Testis (tissue), 5 donors: ENCODE data around the gene OR51B5. TPM values are rescaled to one million over a fixed set of nuclear protein-coding genes. Genes with fewer than 3 reads are reported as not detected.

ENCODE experiments used
- DNase-seq: peaks from one replicate; pipeline ENCODE4 v3.0.0-alpha.2; 2019
- H3K27ac ChIP-seq, 2 donors: fragments of 200-600 bp; sonication (generic); one replicate each; pipeline ENCODE4 v1.5.1; 2019
- H3K27me3 ChIP-seq: fragments of 200-600 bp; sonication (generic); one replicate; pipeline ENCODE4 v1.5.1; 2019
- H3K36me3 ChIP-seq: fragments of 200-600 bp; sonication (generic); one replicate; pipeline ENCODE4 v1.5.1; 2017; ENCODE audit warnings: low read depth; ENCODE audit errors: missing control alignments
- H3K4me1 ChIP-seq: fragments of 200-600 bp; sonication (generic); one replicate; pipeline ENCODE4 v1.5.1; 2019
- H3K4me3 ChIP-seq, 2 donors: fragments of 200-600 bp; sonication (generic); one replicate each; pipeline ENCODE4 v1.5.1; 2017 to 2019
- H3K9me3 ChIP-seq: fragments of 200-600 bp; sonication (generic); one replicate; pipeline ENCODE4 v1.5.1; 2017
- CTCF ChIP-seq, 3 experiments: fragments of 450-650 bp in 2 of 3; fragments of 200-600 bp in 1 of 3; sonication (generic) in 1 of 3; IDR thresholded peaks; one replicate each; pipeline ENCODE4 v1.5.1; 2016 to 2019; ENCODE audit warnings: antibody characterized with exemption in 3 of 3, mild to moderate bottlenecking in 2 of 3, moderate library complexity in 1 of 3
- POLR2A ChIP-seq: fragments of 450-650 bp; IDR thresholded peaks from one replicate; pipeline ENCODE4 v1.6.1; 2017; ENCODE audit warnings: antibody characterized with exemption, mild to moderate bottlenecking, moderate library complexity
- WGBS, 2 donors: methylation state at CpG; one replicate each; pipeline ENCODE4 v1.1.5; 2018; 5-methylcytosine and 5-hydroxymethylcytosine counted together
- intact Hi-C: fragments of 100-400 bp; cut with DNase I; formaldehyde crosslinking; loops from one replicate; pipeline ENCODE4 v1.15.1; 2023; ENCODE audit warnings: low total_unique reads
- long read RNA-seq, 2 donors: transcript quantifications; one replicate each; lab custom pipeline, GENCODE V29; 2026
- polyA plus RNA-seq: library from polyadenylated mRNA; stranded (reverse); fragments of 350-450 nt; fragmentation: Illumina TruSeq; extraction: RNeasy Lipid Tissue Mini Kit (QIAGEN cat#74804); gene quantifications from one replicate; pipeline ENCODE4 v1.2.3, GENCODE V29; 2014; ENCODE audit warnings: low read depth, low replicate concordance; ENCODE audit not compliant: insufficient read depth
- total RNA-seq, 2 donors: library from RNA; depleted of rRNA; stranded (reverse); fragments of >200 nt; gene quantifications; one replicate each; pipeline ENCODE4 v1.2.3, GENCODE V29; 2016

OR51B5 gene
- total RNA-seq, result 1 to 10 TPM; 1.3 to 2.7 TPM
- polyA plus RNA-seq, result 0.78 TPM
- long read RNA-seq, donor 1, result 0 reads
- long read RNA-seq, donor 2, result 0 reads

- Histone ChIP-seq H3K4me3 (no peak within 1 kb of the TSS), H3K27me3 (no peaks in the 10 kb centered on the region), H3K36me3 (no peaks in the 10 kb centered on the region), H3K27ac (no peak within 1 kb of the TSS), H3K9me3 (no peaks in the 10 kb centered on the region), H3K4me1 (no peaks in the 10 kb centered on the region)
- no peak for DNase-seq
- intact Hi-C loops, result no loop called here
- TF ChIP-seq POLR2A, result no peak
- no peak for TF ChIP-seq CTCF (IDR thresholded peaks at IDR 0.05)
- WGBS, 2 donors, result 80 to 90% methylated on average over 6 of the region's 6 CpGs
Observed at GRCh38 chr11:5343474-5344335, at the start of gene OR51B5. Gene OR51B5 (minus strand): TSS chr11:5343524. CDS start chr11:5343524, 0 bp downstream.

GRCh38 chr11:5390210-5390609 lies 46.9 kb upstream of the OR51B5 start:
- Histone ChIP-seq H3K4me1 (no peaks in the 10 kb centered on the region), H3K9me3 (no peaks in the 10 kb centered on the region), H3K27ac (no peak overlapping the region), H3K36me3 (no peaks in the 10 kb centered on the region), H3K27me3 (no peaks in the 10 kb centered on the region), H3K4me3 (no peak overlapping the region)
- WGBS, 2 donors, result 66 to 79% methylated on average over 2 of the region's 2 CpGs
- DNase-seq, result no peak
- intact Hi-C loops, result no loop called here
- TF ChIP-seq CTCF (IDR thresholded peaks at IDR 0.05), result no peak
- no peak for TF ChIP-seq POLR2A

GRCh38 chr11:5384335-5384734 lies 41.0 kb upstream of the OR51B5 start:
- Histone ChIP-seq H3K4me1 (no peaks in the 10 kb centered on the region), H3K36me3 (no peaks in the 10 kb centered on the region), H3K4me3 (no peak overlapping the region), H3K9me3 (no peaks in the 10 kb centered on the region), H3K27me3 (no peaks in the 10 kb centered on the region), H3K27ac (no peak overlapping the region)
- intact Hi-C loops, result no loop called here
- TF ChIP-seq CTCF (IDR thresholded peaks at IDR 0.05), result no peak
- TF ChIP-seq POLR2A, result no peak
- DNase-seq, result no peak
- WGBS, 2 donors, result 86 to 93% methylated on average over 2 of the region's 2 CpGs

- no peak for DNase-seq
- Histone ChIP-seq H3K4me1 (no peaks in the 10 kb centered on the region), H3K4me3 (no peak within 1 kb of the TSS), H3K27me3 (no peaks in the 10 kb centered on the region), H3K27ac (no peak within 1 kb of the TSS), H3K9me3 (no peaks in the 10 kb centered on the region), H3K36me3 (no peaks in the 10 kb centered on the region)
- no peak for TF ChIP-seq POLR2A
- TF ChIP-seq CTCF (IDR thresholded peaks at IDR 0.05), result no peak
- intact Hi-C loops, result no loop called here
- 79 to 88% methylated on average over 1 of the region's 1 CpG for WGBS, 2 donors
Observed at GRCh38 chr11:5383576-5383975, 40.3 kb upstream of the OR51B5 start, which contains the start of gene OR51M1. Gene OR51M1 (plus strand): TSS chr11:5383812. CDS start chr11:5389399, 5,587 bp downstream.
